ENCODE results near the gene FBXL7. TPM values are rescaled to one million over a fixed set of nuclear protein-coding genes. Genes with fewer than 3 reads are reported as not detected.
"Not testable (repeated sequence)": the region's sequence is repeated elsewhere in the genome, so short reads cannot be mapped to it uniquely, and the experiment has no call there.

FBXL7 gene
- total RNA-seq, 1 donor from 2014 or later, result 12.3 TPM

- DNase-seq (ENCODE audit: low spot score), result no peak
Measured at GRCh38 chr5:15807871-15808270, 307.9 kb downstream of the FBXL7 start.

- no peak for DNase-seq (ENCODE audit: low spot score)
Measured at GRCh38 chr5:15808577-15808976, 308.6 kb downstream of the FBXL7 start.

DNA sequence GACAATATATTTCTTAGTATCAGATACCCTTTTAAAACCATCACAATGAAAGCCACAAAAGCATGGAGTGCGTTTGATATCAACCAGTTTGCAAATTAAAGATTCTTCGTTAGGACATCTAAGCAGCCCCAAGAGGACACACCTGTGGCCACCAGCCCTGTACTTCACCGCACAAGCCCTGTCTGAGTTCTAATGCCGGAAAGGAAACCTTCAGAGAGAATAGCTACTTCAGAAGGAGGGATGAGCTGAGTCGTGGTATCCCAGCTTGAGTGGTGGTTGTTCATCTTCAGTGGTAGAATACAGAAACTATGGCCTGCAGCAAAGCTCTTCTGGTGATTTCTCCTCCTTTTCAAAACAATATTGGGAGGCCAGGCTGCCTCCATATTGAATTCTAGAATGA is 319.6 kb downstream of the FBXL7 start:
- DNase-seq (ENCODE audit: low spot score), result no peak

GRCh38 chr5:15821506-15821905 is 321.5 kb downstream of the FBXL7 start:
- DNase-seq (ENCODE audit: low spot score), result no peak

- no peak for DNase-seq (ENCODE audit: low spot score)
Measured at GRCh38 chr5:15823398-15823797, 323.4 kb downstream of the FBXL7 start.

- no peak for DNase-seq (ENCODE audit: low spot score)
Measured at GRCh38 chr5:15827741-15828140, 327.8 kb downstream of the FBXL7 start.

- DNase-seq (ENCODE audit: low spot score), result no peak
Measured at GRCh38 chr5:15831408-15831807, 331.4 kb downstream of the FBXL7 start.

DNA sequence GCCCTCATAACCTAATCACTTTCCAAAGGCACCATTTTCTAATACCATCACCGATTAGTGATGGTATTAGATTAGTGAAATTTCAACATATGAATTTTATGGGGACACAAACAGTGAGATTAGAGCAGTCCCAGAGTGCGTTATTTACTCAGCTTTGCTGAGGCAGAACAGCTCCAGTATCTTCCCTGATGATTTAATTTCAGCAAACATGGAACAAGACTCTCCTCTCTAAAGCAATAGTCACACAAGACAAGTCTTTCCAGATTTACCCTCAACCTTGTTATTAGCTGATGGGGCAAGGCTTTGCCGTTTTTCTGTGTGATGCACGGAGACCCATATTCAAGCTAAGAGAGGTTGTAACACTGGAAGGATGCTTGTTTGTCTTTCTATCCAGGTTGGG is 333.4 kb downstream of the FBXL7 start:
- no peak for DNase-seq (ENCODE audit: low spot score)

DNA sequence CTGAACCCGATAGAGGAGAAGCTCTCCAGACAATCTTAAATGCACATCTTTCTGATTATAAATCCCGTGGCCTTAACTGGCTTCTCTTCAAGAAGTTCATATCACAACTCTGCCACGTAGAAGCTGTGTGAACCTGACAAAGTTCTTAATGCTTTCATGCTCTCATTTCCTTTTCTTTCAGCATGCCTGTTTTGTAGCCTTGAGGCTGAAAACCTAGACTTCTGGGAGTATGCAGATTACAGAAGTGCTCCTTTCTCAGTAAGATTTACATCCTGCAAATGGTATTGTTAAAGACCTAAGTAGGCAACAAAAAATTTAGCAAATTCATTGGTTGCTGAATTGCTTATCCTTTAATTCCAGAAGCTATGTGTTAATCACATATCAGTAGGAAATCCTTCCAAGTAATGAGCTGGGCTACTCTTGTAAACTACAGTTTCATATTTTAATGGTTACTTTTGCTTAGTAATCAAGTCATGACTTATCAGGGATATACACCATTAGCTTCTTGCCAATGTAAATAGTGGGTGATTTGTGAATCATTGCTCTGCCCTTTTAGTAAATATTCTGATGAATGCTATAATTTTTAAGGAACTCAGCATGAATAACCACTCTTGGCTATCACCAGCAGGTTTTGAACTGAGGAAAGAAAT is 334.7 kb downstream of the FBXL7 start:
- no peak for DNase-seq (ENCODE audit: low spot score)

DNA sequence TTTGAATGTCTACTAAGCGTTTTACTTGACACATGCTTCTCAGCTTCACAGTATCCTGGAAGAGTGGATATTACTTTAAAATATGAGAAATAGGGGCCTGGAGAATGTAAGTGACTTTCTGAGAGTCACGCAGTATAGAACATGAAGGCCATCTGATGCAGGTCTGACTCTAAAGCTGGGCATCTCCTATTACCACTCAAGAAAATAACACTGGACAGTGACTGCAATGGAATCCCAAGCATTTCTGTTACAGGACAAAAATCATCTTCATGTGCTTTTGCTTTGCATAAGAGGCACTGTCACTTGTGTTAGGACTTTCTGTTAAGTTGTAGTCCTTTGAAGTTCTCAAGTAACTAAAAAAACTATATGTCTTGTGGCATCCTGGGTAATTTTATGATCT is 335.5 kb downstream of the FBXL7 start:
- no peak for DNase-seq (ENCODE audit: low spot score)

DNA sequence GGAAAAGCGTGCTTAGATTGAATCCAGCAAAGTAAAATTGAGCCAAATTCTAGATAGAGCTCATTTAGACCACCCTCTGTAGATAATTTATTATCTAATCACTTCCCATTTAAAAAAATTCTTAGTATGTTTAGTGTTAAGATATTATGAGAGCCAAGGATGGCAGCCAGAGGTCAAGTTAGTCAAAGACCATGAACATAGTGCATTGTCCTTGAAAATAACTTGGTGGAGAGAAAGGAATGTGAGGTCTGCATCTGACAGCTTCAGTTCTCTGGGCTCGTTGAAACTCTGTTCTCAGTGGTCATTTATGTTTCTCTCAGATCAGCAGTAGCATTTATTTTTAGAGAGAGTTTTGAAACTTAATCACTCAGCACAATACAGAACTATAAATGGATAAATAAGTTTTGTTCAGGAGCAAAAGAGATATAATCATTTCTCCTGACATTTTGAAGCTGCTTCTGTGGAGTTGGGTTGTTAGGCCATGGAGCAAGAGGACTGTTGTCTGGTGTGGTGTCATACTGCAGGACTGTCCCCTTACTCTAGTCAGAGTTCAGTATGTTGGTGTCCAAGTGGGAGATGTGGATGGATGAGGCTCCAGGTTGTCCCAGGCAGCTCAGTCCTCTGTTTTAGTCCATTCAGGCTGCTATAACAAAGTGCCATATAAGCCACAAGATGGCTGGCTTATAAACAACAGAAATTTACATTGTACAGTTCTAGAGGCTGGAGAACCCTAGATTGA is 337.7 kb downstream of the FBXL7 start:
- no peak for DNase-seq (ENCODE audit: low spot score)

- no peak for DNase-seq (ENCODE audit: low spot score)
Measured at GRCh38 chr5:15844253-15844652, 344.3 kb downstream of the FBXL7 start.

DNA sequence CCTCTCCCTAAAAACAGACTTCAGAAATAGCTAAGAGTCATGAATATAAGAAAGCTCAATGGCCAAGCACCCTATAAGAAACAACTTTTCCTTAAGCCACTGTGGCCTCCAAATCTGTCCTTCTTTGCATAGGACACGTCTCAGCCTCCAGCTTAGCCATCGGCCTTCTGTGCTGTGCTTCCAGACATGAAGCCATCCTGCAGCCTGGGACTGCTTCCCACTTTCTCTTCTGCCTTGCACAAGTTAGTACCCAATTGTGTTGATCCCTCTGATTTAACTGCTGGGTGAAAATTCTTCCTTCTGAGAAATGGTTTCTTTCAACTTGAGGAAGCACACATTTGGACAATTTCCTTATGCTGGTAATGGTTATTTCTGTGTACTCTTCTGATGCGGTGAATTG is 344.9 kb downstream of the FBXL7 start:
- no peak for DNase-seq (ENCODE audit: low spot score)

GRCh38 chr5:15850536-15850935 is 350.6 kb downstream of the FBXL7 start:
- no peak for DNase-seq (ENCODE audit: low spot score)

DNA sequence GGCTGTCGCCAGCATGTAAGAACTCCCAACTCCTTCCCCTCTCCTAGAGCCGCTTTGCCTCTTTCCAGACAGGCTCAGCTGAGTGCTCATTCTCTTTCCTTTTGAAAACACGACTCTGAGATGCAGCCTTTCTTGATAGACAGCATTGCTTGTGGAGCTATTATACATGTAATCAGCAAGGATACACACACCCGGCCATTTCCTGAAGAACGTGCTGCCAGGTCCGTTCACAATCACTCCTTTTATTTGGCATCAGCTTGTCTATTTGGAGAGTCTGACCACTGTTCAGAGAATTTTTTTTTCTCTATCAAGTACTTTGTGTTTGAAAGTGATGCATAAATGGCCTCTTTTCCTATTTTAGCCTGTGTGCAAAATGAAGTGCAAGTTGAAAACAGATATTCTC is 351.0 kb downstream of the FBXL7 start:
- no peak for DNase-seq (ENCODE audit: low spot score)

DNA sequence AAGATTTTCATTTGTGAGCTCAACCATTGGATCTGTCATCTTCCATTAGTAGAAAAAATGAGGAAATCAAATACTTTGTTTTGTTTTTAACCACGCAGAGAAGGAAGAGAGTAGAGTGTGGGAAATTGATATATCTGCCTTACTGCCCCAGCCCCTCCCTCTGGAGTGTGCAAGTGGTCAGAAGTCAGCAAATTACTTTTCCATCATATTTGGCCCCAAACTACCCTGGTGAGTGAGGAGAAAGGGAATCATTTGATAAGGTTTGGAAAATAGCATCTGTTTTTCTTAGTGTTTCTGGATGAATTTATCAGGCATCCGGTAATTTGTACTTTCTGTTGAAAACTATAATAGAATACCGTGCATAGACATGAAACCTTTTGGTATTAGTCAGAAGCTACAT is 352.2 kb downstream of the FBXL7 start:
- no peak for DNase-seq (ENCODE audit: low spot score)

GRCh38 chr5:15852949-15853348 is 353.0 kb downstream of the FBXL7 start:
- no peak for DNase-seq (ENCODE audit: low spot score)

GRCh38 chr5:15858326-15858725 is 358.3 kb downstream of the FBXL7 start:
- DNase-seq (ENCODE audit: low spot score), result no peak

DNA sequence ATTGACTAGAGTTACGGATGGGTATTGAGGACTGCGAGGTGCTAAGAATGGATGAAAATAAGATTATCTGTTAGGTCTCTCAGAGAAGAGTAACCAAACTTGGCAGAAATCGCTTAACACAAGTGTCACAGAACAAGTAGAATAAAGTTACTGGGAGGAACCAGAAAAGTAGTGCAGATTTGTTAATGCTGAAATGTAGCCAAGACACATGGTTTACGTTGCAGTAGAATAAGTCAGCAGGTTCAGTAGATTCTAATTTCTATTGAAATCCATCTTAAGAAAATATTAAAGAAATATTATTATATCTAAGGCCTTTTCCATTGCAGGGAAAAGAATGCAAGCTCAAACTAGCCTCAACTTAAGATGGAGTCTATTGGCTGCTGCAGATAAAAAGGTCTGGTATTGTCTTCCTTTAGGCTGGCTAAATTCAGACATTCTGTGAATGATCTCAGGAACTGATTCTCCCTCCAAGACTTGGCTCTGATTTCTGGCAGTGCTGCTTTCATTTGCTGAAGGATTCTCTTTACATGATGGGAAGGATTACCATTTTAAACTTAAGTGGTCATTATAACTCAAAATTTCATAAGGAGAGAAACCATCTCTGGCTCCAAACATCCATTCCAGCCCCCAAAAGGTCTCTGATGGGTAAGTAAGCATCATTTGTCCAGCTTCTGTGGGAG is 364.7 kb downstream of the FBXL7 start:
- DNase-seq (ENCODE audit: low spot score), result no peak

GRCh38 chr5:15872259-15872658 is 372.3 kb downstream of the FBXL7 start:
- DNase-seq (ENCODE audit: low spot score), result not testable (repeated sequence)

GRCh38 chr5:15877914-15878313 is 377.9 kb downstream of the FBXL7 start:
- no peak for DNase-seq (ENCODE audit: low spot score)

DNA sequence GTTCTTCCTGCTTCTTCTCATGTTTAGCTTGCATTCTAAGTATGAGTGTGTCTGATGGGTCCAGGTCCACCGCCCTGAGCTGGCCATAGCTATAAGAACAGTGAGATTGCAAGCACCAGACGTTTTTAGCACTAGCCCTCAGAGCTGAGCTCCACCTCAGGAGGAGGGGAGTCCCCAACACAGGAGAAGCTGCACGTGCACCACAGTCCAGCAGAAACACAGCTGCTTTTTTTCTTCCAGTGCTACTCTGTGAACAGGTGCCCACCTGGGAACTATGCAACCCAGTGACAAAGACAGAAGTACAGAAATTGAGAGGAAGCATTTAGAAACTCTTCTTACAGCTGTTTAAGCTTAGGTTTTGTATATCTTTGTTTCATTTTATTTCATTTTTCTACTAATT is 380.2 kb downstream of the FBXL7 start:
- no peak for DNase-seq (ENCODE audit: low spot score)

DNA sequence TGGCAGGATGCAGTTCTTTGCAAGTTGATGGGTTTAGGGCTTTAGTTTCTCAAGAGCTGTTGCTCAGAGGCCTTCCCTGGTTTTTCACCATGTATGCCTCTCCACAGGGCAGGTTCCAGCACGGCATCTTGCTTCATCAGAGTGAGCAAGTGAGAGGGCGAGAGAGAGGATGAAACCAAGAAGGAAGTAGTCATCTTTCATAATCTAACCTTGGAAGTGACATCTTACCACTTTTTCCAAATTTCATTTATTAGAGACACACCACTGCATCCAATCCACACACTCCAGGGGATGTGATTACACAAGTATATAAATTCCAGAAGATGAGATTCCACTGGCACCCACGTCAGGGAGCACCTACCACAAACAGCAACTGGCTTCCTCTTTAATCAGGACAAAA is 385.2 kb downstream of the FBXL7 start:
- no peak for DNase-seq (ENCODE audit: low spot score)

Measured in ureter (tissue), 1 donor.